IMR-90 (cell line): ENCODE data around the gene NPDC1.

Source experiments
- BHLHE40 ChIP-seq: fragments of 150-350 bp; IDR thresholded peaks from 2 replicates; pipeline ENCODE4 v1.6.1; 2016; ENCODE audit warnings: mild to moderate bottlenecking, low read depth, low read length
- CEBPB ChIP-seq: IDR thresholded peaks from 2 replicates; pipeline ENCODE4 v1.6.1; 2012; ENCODE audit warnings: low read depth, low read length, improper control_type of control experiment
- CTCF ChIP-seq: conservative IDR thresholded peaks from 2 replicates; pipeline ENCODE4 v1.5.1; 2012; ENCODE audit warnings: mild to moderate bottlenecking, low read depth, low read length, improper control_type of control experiment
- ELK1 ChIP-seq: fragments of 150-350 bp; IDR thresholded peaks from 2 replicates; pipeline ENCODE4 v1.6.1; 2016; ENCODE audit warnings: low read depth, mild to moderate bottlenecking, low read length, moderate library complexity, borderline replicate concordance
- MAFK ChIP-seq: IDR thresholded peaks from 2 replicates; pipeline ENCODE4 v1.6.1; 2012; ENCODE audit warnings: low read depth, low read length, improper control_type of control experiment
- MAZ ChIP-seq: IDR thresholded peaks from 2 replicates; pipeline ENCODE4 v1.6.1; 2012; ENCODE audit warnings: low read depth, mild to moderate bottlenecking, low read length, improper control_type of control experiment, moderate library complexity, borderline replicate concordance
- MXI1 ChIP-seq: IDR thresholded peaks from 2 replicates; pipeline ENCODE4 v1.6.1; 2012; ENCODE audit warnings: low read depth, mild to moderate bottlenecking, low read length, moderate library complexity, borderline replicate concordance
- NFE2L2 ChIP-seq: fragments of 150-350 bp; IDR thresholded peaks from 2 replicates; pipeline ENCODE4 v1.6.1; 2016; ENCODE audit warnings: low read depth, mild to moderate bottlenecking, low read length
- POLR2A ChIP-seq: IDR thresholded peaks from 2 replicates; pipeline ENCODE4 v1.6.1; 2012; ENCODE audit warnings: mild to moderate bottlenecking, low read depth, low read length
- RAD21 ChIP-seq: IDR thresholded peaks from 2 replicates; pipeline ENCODE4 v1.6.1; 2012; ENCODE audit warnings: low read length, improper control_type of control experiment
- RCOR1 ChIP-seq: IDR thresholded peaks from 2 replicates; pipeline ENCODE4 v1.6.1; 2012; ENCODE audit warnings: mild to moderate bottlenecking, low read length, improper control_type of control experiment; ENCODE audit not compliant: insufficient replicate concordance
- SMC3 ChIP-seq: fragments of 150-350 bp; IDR thresholded peaks from 2 replicates; pipeline ENCODE4 v1.6.1; 2016; ENCODE audit warnings: low read depth, mild to moderate bottlenecking, antibody characterized with exemption, low read length, moderate library complexity
- USF2 ChIP-seq: fragments of 150-350 bp; IDR thresholded peaks from 2 replicates; pipeline ENCODE4 v1.6.1; 2017; ENCODE audit warnings: mild to moderate bottlenecking, antibody characterized with exemption, low read length, low read depth

GRCh38 chr9:137062384-137062783, 16.4 kb upstream of the NPDC1 start:
- TF ChIP-seq CEBPB (no peak), CTCF (no peak), USF2 (no peak), POLR2A (no peak), SMC3 (no peak), MAFK (no peak), MXI1 (no peak), NFE2L2 (no peak), RAD21 (no peak), ELK1 (no peak), BHLHE40 (no peak), MAZ (no peak), RCOR1 (no peak)
